HepG2 (cell line): ENCODE data around the gene TNFRSF6B. TPM values are rescaled to one million over a fixed set of nuclear protein-coding genes. Genes with fewer than 3 reads are reported as not detected.

Source experiments
- HHEX ChIP-seq: IDR thresholded peaks from 2 replicates; pipeline ENCODE4 v1.6.1; 2016; ENCODE audit warnings: control low read depth
- RNF2 ChIP-seq: fragments of 450-650 bp; conservative IDR thresholded peaks from 2 replicates; pipeline ENCODE4 v1.6.1; 2016; ENCODE audit warnings: low read depth
- RXRA ChIP-seq: sonication (generic); formaldehyde crosslinking; IDR thresholded peaks from 2 replicates; pipeline ENCODE4 v1.5.1; 2020; ENCODE audit warnings: missing genetic modification reagents
- SCMH1 ChIP-seq: sonication (generic); formaldehyde crosslinking; IDR thresholded peaks from 2 replicates; pipeline ENCODE4 v1.9.0; 2021; ENCODE audit warnings: missing genetic modification reagents, mild to moderate bottlenecking, borderline replicate concordance
- SP2 ChIP-seq: sonication (generic); formaldehyde crosslinking; IDR thresholded peaks from 2 replicates; pipeline ENCODE4 v1.5.1; 2020; ENCODE audit warnings: mild to moderate bottlenecking, missing genetic modification reagents
- SRY ChIP-seq: sonication (generic); formaldehyde crosslinking; IDR thresholded peaks from 2 replicates; pipeline ENCODE4 v1.8.0; 2022; ENCODE audit warnings: mild to moderate bottlenecking, missing genetic modification reagents
- SUZ12 ChIP-seq: fragments of 150-350 bp; IDR thresholded peaks from 2 replicates; pipeline ENCODE4 v1.6.1; 2014; ENCODE audit warnings: low read depth, low read length
- TAF15 ChIP-seq: fragments of 200-400 bp; formaldehyde crosslinking; IDR thresholded peaks from one replicate; pipeline ENCODE4 v1.6.1; 2018; ENCODE audit warnings: mild to moderate bottlenecking, low read depth, low read length; ENCODE audit not compliant: poor library complexity, severe bottlenecking
- WIZ ChIP-seq: sonication (generic); formaldehyde crosslinking; IDR thresholded peaks from 2 replicates; pipeline ENCODE4 v1.5.1; 2020; ENCODE audit warnings: mild to moderate bottlenecking, missing genetic modification reagents
- ZBTB7B ChIP-seq: sonication (generic); formaldehyde crosslinking; IDR thresholded peaks from 2 replicates; pipeline ENCODE4 v1.4.0; 2020; ENCODE audit warnings: missing genetic modification reagents
- ZC3H4 ChIP-seq: sonication (generic); formaldehyde crosslinking; IDR thresholded peaks from 2 replicates; pipeline ENCODE4 v1.4.0; 2020; ENCODE audit warnings: missing genetic modification reagents, borderline replicate concordance
- ZFP62 ChIP-seq: sonication (generic); formaldehyde crosslinking; IDR thresholded peaks from 2 replicates; pipeline ENCODE4 v1.4.0; 2020; ENCODE audit warnings: missing genetic modification reagents
- ZFP91 ChIP-seq: sonication (generic); formaldehyde crosslinking; IDR thresholded peaks from 2 replicates; pipeline ENCODE4 v1.9.0; 2022; ENCODE audit warnings: missing genetic modification reagents, mild to moderate bottlenecking, borderline replicate concordance
- ZFY ChIP-seq: sonication (generic); formaldehyde crosslinking; IDR thresholded peaks from 2 replicates; pipeline ENCODE4 v1.4.0; 2020; ENCODE audit warnings: missing genetic modification reagents
- ZNF12 ChIP-seq: sonication (generic); formaldehyde crosslinking; IDR thresholded peaks from 2 replicates; pipeline ENCODE4 v1.5.0; 2020; ENCODE audit warnings: missing genetic modification reagents
- ZNF124 ChIP-seq: sonication (generic); formaldehyde crosslinking; IDR thresholded peaks from 2 replicates; pipeline ENCODE4 v1.4.0; 2020; ENCODE audit warnings: missing genetic modification reagents
- ZNF317 ChIP-seq: sonication (generic); formaldehyde crosslinking; IDR thresholded peaks from 2 replicates; pipeline ENCODE4 v1.5.0; 2020; ENCODE audit warnings: mild to moderate bottlenecking, missing genetic modification reagents
- ZNF337 ChIP-seq: sonication (generic); formaldehyde crosslinking; IDR thresholded peaks from 2 replicates; pipeline ENCODE4 v1.5.1; 2020; ENCODE audit warnings: missing genetic modification reagents, low read depth, mild to moderate bottlenecking, borderline replicate concordance
- ZNF33B ChIP-seq: sonication (generic); formaldehyde crosslinking; IDR thresholded peaks from 2 replicates; pipeline ENCODE4 v1.5.1; 2020; ENCODE audit warnings: mild to moderate bottlenecking, missing genetic modification reagents
- ZNF607 ChIP-seq: sonication (generic); formaldehyde crosslinking; IDR thresholded peaks from 2 replicates; pipeline ENCODE4 v1.5.1; 2020; ENCODE audit warnings: missing genetic modification reagents, mild to moderate bottlenecking, borderline replicate concordance
- ZNF691 ChIP-seq: sonication (generic); formaldehyde crosslinking; IDR thresholded peaks from 2 replicates; pipeline ENCODE4 v1.4.0; 2020; ENCODE audit warnings: missing genetic modification reagents, low read depth, mild to moderate bottlenecking, borderline replicate concordance
- ZNF746 ChIP-seq: sonication (generic); formaldehyde crosslinking; IDR thresholded peaks from 2 replicates; pipeline ENCODE4 v1.8.0; 2022; ENCODE audit warnings: mild to moderate bottlenecking, missing genetic modification reagents
- ZSCAN22 ChIP-seq: sonication (generic); formaldehyde crosslinking; IDR thresholded peaks from 2 replicates; pipeline ENCODE4 v1.4.0; 2020; ENCODE audit warnings: mild to moderate bottlenecking, missing genetic modification reagents
- ZSCAN9 ChIP-seq: IDR thresholded peaks from 2 replicates; pipeline ENCODE4 v1.6.1; 2016; ENCODE audit warnings: borderline replicate concordance
- polyA plus RNA-seq, 8 experiments: library from polyadenylated mRNA; depleted of rRNA in 3 of 8; stranded (reverse) in 7 of 8; unstranded in 1 of 8; fragments of >200 nt; fragmentation: Illumina TruSeq in 4 of 8; extraction: Trizol in 4 of 8; gene quantifications; 2 replicates each; pipeline versions ENCODE4 v1.2.1 to v1.2.3, GENCODE V29; 2011 to 2016; ENCODE audit warnings: low read depth in 4 of 8, missing spikeins in 1 of 8, mixed read lengths in 1 of 8; ENCODE audit not compliant: insufficient read depth in 1 of 8
- total RNA-seq, 5 experiments: library from RNA; depleted of rRNA; stranded (reverse); fragments of >200 nt; fragmentation: Illumina TruSeq; extraction: Trizol; gene quantifications; 2 replicates each; pipeline ENCODE4 v1.2.3, GENCODE V29; 2016; ENCODE audit warnings: low read depth in 1 of 5
- TF ChIP-seq, protein P1 (sequence below): sonication (generic); IDR thresholded peaks from 2 replicates; pipeline ENCODE4 v1.6.1; 2016; ENCODE audit warnings: low read depth, borderline replicate concordance
- TF ChIP-seq, protein P2 (sequence below): sonication (generic); formaldehyde crosslinking; IDR thresholded peaks from 2 replicates; pipeline ENCODE4 v1.8.0; 2022; ENCODE audit warnings: mild to moderate bottlenecking, missing genetic modification reagents, moderate library complexity

The TNFRSF6B gene
- total and polyA plus RNA-seq, 2 of the 13 experiments (the other 11 are each of a cell fraction or from before 2014, with no cell fraction given) = 0.24 TPM; not detected in 1

DNA sequence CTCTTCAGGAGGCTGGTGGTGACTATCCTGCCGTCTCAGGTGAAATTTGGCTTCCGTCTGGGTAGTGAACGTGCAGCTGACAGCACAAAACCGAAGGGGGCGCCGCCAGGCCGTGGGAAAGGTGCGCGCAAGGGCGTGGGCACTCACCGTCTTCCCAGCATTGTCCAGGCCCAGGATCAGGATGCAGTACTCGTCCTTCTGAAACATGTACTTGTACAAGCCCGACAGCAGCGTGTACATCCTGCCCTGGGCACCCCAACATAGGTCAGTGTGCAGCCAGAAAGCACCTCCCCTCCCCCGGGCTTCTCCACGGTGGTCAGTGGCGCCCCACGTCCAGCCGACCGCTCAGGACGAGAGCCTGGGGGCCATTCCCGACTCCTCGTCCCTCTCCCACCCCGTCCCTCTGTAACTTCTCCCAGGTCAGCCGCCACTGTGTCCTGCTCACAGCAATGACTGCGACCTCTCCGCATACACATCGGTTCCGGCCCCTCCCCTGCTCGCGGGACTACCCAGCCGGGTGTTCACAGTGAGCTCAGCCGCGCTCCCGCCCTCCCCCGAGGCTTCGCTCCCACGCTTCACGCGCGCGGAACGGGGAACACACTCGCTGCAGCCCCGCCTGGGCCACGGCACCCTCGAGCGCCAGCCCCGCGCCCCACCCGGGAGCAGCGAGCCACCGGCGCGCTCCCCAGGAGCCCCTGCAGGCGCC is 10.6 kb downstream of the TNFRSF6B start (continued):
- TF ChIP-seq TAF15 (no peak), ZNF33B (CRISPR knock-in tag) (no peak), RNF2 (peak; percentile 43; the same call in 1 of the 2 replicates), SCMH1 (no peak), ZFY (no peak), SUZ12 (no peak), ZNF607 (CRISPR knock-in tag) (peak; percentile 19; the same call in 1 of the 2 replicates), ZC3H4 (CRISPR knock-in tag) (no peak; the same call in 1 of the 2 replicates), RXRA (CRISPR knock-in tag) (peak; percentile 87; the same call in 1 of the 2 replicates), WIZ (CRISPR knock-in tag) (no peak), SP2 (CRISPR knock-in tag) (no peak; the same call in 1 of the 2 replicates), ZSCAN9 (CRISPR knock-in tag) (0 out of 2 replicates have a peak, but pooled peaks have one; percentile 38), ZFP91 (CRISPR knock-in tag) (no peak; the same call in none of the 2 replicates), ZNF12 (CRISPR knock-in tag) (peak; percentile 26; the same call in 1 of the 2 replicates), ZNF746 (peak; percentile 58), ZNF124 (CRISPR knock-in tag) (no peak), SRY (CRISPR knock-in tag) (peak; percentile 9; the same call in 1 of the 2 replicates), ZNF317 (peak; percentile 79), ZFP62 (no peak), ZBTB7B (no peak), ZNF691 (CRISPR knock-in tag) (peak; percentile 67), ZSCAN22 (CRISPR knock-in tag) (no peak), HHEX (CRISPR knock-in tag) (no peak), ZNF337 (CRISPR knock-in tag) (no peak)
- TF ChIP-seq, protein P1, sequence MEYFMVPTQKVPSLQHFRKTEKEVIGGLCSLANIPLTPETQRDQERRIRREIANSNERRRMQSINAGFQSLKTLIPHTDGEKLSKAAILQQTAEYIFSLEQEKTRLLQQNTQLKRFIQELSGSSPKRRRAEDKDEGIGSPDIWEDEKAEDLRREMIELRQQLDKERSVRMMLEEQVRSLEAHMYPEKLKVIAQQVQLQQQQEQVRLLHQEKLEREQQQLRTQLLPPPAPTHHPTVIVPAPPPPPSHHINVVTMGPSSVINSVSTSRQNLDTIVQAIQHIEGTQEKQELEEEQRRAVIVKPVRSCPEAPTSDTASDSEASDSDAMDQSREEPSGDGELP = peak; percentile 76; the same call in 1 of the 2 replicates
- TF ChIP-seq, protein P2, sequence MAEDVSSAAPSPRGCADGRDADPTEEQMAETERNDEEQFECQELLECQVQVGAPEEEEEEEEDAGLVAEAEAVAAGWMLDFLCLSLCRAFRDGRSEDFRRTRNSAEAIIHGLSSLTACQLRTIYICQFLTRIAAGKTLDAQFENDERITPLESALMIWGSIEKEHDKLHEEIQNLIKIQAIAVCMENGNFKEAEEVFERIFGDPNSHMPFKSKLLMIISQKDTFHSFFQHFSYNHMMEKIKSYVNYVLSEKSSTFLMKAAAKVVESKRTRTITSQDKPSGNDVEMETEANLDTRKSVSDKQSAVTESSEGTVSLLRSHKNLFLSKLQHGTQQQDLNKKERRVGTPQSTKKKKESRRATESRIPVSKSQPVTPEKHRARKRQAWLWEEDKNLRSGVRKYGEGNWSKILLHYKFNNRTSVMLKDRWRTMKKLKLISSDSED (CRISPR knock-in tag) = no peak; the same call in 1 of the 2 replicates
